Progenitor cell of endocrine pancreas (in vitro differentiated cells): ENCODE data around the gene LRRC32. TPM values are rescaled to one million over a fixed set of nuclear protein-coding genes. Genes with fewer than 3 reads are reported as not detected.

ENCODE experiments used
- DNase-seq: peaks from one replicate; pipeline ENCODE4 v3.0.0; 2021; ENCODE audit warnings: low spot score; ENCODE audit not compliant: unreplicated experiment
- H3K27ac Mint-ChIP-seq: 2 replicates; pipeline ENCODE4 v1.8.0; 2021; ENCODE audit warnings: mild to moderate bottlenecking, moderate library complexity, mixed read lengths
- H3K27me3 Mint-ChIP-seq: 2 replicates; pipeline ENCODE4 v1.8.0; 2021; ENCODE audit warnings: mixed read lengths
- H3K36me3 Mint-ChIP-seq: 2 replicates; pipeline ENCODE4 v1.8.0; 2022; ENCODE audit warnings: mixed read lengths; ENCODE audit not compliant: insufficient read depth
- H3K4me1 Mint-ChIP-seq: 2 replicates; pipeline ENCODE4 v1.8.0; 2021; ENCODE audit warnings: low read depth, mixed read lengths
- H3K4me3 Mint-ChIP-seq: 2 replicates; pipeline ENCODE4 v1.8.0; 2021; ENCODE audit warnings: low read depth, mild to moderate bottlenecking, moderate library complexity, mixed read lengths
- H3K9me3 Mint-ChIP-seq: 2 replicates; pipeline ENCODE4 v1.8.0; 2021; ENCODE audit warnings: low read depth, mixed read lengths
- total RNA-seq: library from RNA; stranded (reverse); gene quantifications from 2 replicates; pipeline ENCODE4 v1.2.1, GENCODE V29; 2021
- TF ChIP-seq, protein P1 (sequence below): fragments of 200-600 bp; sonication (generic); IDR thresholded peaks from one replicate; pipeline ENCODE4 v1.5.0; 2021; ENCODE audit warnings: antibody characterized with exemption, mild to moderate bottlenecking; ENCODE audit not compliant: unreplicated experiment

LRRC32 gene
- total RNA-seq, 1 donor from 2014 or later = 0.14 TPM

DNA sequence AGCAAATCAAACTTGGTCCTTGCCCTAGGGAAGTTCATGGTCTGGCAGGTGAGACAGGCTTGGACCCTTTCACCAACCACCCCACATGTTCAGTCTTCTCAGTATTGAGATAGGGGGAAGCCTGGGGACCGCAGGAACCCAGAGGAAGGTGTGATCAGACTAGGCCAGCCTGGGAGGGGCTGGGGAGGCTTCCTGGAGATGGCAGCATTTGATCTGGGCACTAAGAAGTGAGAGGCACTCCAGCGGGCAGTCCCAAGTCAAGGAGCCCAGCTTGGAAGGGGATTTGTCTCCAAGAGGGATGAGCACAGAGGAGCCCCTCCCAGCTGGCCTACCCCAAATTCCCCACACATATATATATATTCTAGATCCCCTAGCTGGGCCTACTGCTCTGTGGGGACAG, 5.4 kb downstream of the LRRC32 start:
- TF ChIP-seq, protein P1, sequence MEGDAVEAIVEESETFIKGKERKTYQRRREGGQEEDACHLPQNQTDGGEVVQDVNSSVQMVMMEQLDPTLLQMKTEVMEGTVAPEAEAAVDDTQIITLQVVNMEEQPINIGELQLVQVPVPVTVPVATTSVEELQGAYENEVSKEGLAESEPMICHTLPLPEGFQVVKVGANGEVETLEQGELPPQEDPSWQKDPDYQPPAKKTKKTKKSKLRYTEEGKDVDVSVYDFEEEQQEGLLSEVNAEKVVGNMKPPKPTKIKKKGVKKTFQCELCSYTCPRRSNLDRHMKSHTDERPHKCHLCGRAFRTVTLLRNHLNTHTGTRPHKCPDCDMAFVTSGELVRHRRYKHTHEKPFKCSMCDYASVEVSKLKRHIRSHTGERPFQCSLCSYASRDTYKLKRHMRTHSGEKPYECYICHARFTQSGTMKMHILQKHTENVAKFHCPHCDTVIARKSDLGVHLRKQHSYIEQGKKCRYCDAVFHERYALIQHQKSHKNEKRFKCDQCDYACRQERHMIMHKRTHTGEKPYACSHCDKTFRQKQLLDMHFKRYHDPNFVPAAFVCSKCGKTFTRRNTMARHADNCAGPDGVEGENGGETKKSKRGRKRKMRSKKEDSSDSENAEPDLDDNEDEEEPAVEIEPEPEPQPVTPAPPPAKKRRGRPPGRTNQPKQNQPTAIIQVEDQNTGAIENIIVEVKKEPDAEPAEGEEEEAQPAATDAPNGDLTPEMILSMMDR = no peak
- no peaks in the 10 kb centered on the region for H3K4me1 Mint-ChIP-seq
- H3K36me3 Mint-ChIP-seq = no peaks in the 10 kb centered on the region
- H3K4me3 Mint-ChIP-seq = no peak overlapping the region
- no peak for DNase-seq
- no peaks in the 10 kb centered on the region for H3K9me3 Mint-ChIP-seq
- no peak overlapping the region for H3K27ac Mint-ChIP-seq
- peaks cover 52% of the 10 kb centered on the region for H3K27me3 Mint-ChIP-seq

DNA sequence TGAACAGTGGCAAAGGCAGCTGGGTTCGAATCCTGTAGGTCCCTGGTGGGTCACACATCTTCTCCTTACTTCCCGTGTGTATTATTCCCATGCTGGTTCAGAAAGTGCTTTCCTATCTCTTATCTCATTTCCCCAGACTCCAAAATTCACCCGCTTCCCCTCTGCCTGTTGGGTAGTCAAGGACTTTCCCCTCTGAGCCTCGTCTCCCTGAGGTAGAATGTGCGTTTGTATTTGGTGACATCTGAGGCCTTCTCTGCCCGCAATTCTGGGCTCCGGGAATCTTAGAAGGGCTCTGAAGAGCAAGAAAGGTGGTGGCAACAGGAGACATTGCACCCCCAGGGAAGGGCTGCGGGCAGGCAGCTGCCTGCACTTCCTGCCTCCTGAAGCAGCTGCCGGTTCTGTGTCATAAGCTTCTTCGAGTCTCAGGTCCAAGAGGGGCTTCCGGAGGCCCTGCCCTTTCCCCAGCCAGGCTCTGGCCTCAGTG, 5.9 kb downstream of the LRRC32 start:
- Mint-ChIP-seq H3K9me3 (no peaks in the 10 kb centered on the region), H3K4me1 (no peaks in the 10 kb centered on the region), H3K27me3 (peaks cover 46% of the 10 kb centered on the region), H3K27ac (no peak overlapping the region), H3K36me3 (no peaks in the 10 kb centered on the region), H3K4me3 (no peak overlapping the region)
- TF ChIP-seq, protein P1 = no peak
- DNase-seq = no peak

DNA sequence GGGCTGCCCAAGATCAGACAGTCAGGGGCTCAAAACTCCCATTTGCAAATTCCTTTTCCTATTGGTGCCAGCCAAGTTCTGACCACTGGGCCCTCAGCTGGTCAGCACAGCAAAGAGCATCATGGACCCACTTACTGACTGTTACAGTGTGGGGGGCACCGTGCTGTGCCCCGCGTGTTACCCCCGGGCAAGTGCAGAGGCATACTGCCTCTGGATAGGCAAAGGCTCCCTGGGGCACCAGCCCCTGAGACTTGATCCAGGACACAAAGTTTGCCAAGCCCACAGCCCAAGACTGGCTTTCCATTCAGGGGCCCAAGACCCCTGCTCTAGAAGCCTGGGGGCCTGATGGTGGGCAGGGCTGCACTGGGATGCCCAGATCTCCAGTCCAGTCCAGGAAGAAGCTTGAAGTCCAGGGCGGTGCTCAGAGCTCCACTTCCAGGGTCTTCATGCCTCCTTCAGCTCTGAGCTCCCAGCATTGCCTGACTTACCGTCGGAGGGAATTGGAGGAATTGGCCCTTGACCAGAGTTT, 6.6 kb downstream of the LRRC32 start:
- DNase-seq = no peak
- Mint-ChIP-seq H3K36me3 (no peaks in the 10 kb centered on the region), H3K27ac (no peak overlapping the region), H3K9me3 (no peaks in the 10 kb centered on the region), H3K4me3 (no peak overlapping the region), H3K27me3 (peaks cover 40% of the 10 kb centered on the region), H3K4me1 (no peaks in the 10 kb centered on the region)
- TF ChIP-seq, protein P1 = no peak

DNA sequence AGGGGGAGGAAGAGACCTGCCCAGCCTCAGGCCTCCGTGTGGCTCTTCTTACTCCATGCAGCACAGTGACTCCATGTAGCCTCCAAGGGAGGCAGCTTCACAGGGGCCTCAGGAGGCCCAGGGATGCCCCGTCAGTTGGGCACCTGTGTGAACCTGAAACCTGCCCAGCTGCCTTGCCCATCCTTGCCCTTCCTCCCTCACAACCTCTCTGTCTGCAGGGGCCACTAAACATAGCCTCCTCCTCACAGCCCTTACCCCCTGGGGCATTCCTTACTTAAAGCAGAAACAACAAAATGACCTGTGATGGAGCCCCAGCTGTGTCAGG, 7.1 kb downstream of the LRRC32 start:
- no peaks in the 10 kb centered on the region for H3K36me3 Mint-ChIP-seq
- H3K27ac Mint-ChIP-seq = no peak overlapping the region
- no peak for DNase-seq

DNA sequence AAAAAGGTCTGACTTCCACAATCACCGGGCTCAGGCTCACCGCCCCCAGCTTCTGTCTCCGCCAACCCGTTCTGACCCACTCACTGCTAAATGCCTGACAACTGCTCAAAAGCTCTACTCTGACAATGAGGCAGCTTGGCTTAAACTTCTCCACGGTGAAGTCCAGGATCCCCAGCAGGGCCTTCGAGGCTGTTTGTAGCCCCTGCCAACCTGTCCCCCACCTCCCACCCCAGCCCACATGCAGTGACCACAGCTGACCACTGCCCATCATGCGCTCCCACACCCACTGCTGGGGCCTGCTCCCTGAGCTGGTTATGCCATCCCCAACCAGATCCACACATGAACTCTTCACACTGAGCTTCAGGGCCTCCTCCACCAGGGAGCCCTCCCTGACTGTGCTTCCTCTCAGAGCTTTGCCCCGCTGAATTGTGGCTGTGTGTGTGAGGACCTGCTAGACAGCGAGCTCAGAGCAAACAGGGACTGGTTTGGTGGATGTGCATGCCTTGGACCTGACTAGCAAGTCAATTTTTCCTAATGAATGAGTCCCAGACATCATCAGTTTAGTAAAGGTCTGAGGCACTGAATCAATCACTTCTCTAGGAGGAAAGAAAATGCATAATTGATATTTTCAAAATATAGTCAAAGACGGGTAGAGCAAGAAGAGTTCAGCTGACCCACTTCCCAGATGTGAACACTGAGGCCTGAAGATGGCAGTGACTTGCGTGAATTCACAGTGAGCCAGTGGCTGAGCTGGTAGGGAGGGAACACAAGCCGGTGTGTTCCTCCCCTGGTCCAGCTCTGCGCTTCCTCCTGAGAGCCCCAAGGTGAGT, 7.7 kb downstream of the LRRC32 start:
- no peak for DNase-seq
- H3K27ac Mint-ChIP-seq = no peak overlapping the region
- H3K4me3 Mint-ChIP-seq = no peak overlapping the region
- TF ChIP-seq, protein P1 = no peak
- H3K4me1 Mint-ChIP-seq = no peaks in the 10 kb centered on the region
- peaks cover 29% of the 10 kb centered on the region for H3K27me3 Mint-ChIP-seq
- no peaks in the 10 kb centered on the region for H3K9me3 Mint-ChIP-seq
- no peaks in the 10 kb centered on the region for H3K36me3 Mint-ChIP-seq

More for the DNA sequence above, 7.1 kb downstream of the LRRC32 start:
- TF ChIP-seq, protein P1 = no peak
- Mint-ChIP-seq H3K4me3 (no peak overlapping the region), H3K9me3 (no peaks in the 10 kb centered on the region), H3K27me3 (peaks cover 35% of the 10 kb centered on the region), H3K4me1 (no peaks in the 10 kb centered on the region)
